Testis (tissue), 3 donors: Measurements from ENCODE around the gene MACF1. TPM values are rescaled to one million over a fixed set of nuclear protein-coding genes. Genes with fewer than 3 reads are reported as not detected.

ENCODE experiments used
- DNase-seq: peaks from one replicate; pipeline ENCODE4 v3.0.0-alpha.2; 2019
- H3K27ac ChIP-seq, 2 donors: fragments of 200-600 bp; sonication (generic); one replicate each; pipeline ENCODE4 v1.5.1; 2019
- H3K27me3 ChIP-seq: fragments of 200-600 bp; sonication (generic); one replicate; pipeline ENCODE4 v1.5.1; 2019
- H3K36me3 ChIP-seq: fragments of 200-600 bp; sonication (generic); one replicate; pipeline ENCODE4 v1.5.1; 2017; ENCODE audit warnings: low read depth; ENCODE audit errors: missing control alignments
- H3K4me1 ChIP-seq: fragments of 200-600 bp; sonication (generic); one replicate; pipeline ENCODE4 v1.5.1; 2019
- H3K4me3 ChIP-seq, 2 donors: fragments of 200-600 bp; sonication (generic); one replicate each; pipeline ENCODE4 v1.5.1; 2017 to 2019
- H3K9me3 ChIP-seq: fragments of 200-600 bp; sonication (generic); one replicate; pipeline ENCODE4 v1.5.1; 2017
- POLR2A ChIP-seq: fragments of 450-650 bp; IDR thresholded peaks from one replicate; pipeline ENCODE4 v1.6.1; 2017; ENCODE audit warnings: antibody characterized with exemption, mild to moderate bottlenecking, moderate library complexity
- WGBS, 2 donors: methylation state at CpG; one replicate each; pipeline ENCODE4 v1.1.5; 2018; 5-methylcytosine and 5-hydroxymethylcytosine counted together
- intact Hi-C: fragments of 100-400 bp; cut with DNase I; formaldehyde crosslinking; loops from one replicate; pipeline ENCODE4 v1.15.1; 2023; ENCODE audit warnings: low total_unique reads
- polyA plus RNA-seq: library from polyadenylated mRNA; stranded (reverse); fragments of 350-450 nt; fragmentation: Illumina TruSeq; extraction: RNeasy Lipid Tissue Mini Kit (QIAGEN cat#74804); gene quantifications from one replicate; pipeline ENCODE4 v1.2.3, GENCODE V29; 2014; ENCODE audit warnings: low read depth, low replicate concordance; ENCODE audit not compliant: insufficient read depth
- total RNA-seq, 2 donors: library from RNA; depleted of rRNA; stranded (reverse); fragments of >200 nt; gene quantifications; one replicate each; pipeline ENCODE4 v1.2.3, GENCODE V29; 2016
- TF ChIP-seq, protein P1 (sequence below), 3 experiments: fragments of 450-650 bp in 2 of 3; fragments of 200-600 bp in 1 of 3; sonication (generic) in 1 of 3; IDR thresholded peaks; one replicate each; pipeline ENCODE4 v1.5.1; 2016 to 2019; ENCODE audit warnings: antibody characterized with exemption in 3 of 3, mild to moderate bottlenecking in 2 of 3, moderate library complexity in 1 of 3

The MACF1 gene
- total and polyA plus RNA-seq, 3 donors from 2014 or later = 136 to 494 (median 422) TPM

DNA sequence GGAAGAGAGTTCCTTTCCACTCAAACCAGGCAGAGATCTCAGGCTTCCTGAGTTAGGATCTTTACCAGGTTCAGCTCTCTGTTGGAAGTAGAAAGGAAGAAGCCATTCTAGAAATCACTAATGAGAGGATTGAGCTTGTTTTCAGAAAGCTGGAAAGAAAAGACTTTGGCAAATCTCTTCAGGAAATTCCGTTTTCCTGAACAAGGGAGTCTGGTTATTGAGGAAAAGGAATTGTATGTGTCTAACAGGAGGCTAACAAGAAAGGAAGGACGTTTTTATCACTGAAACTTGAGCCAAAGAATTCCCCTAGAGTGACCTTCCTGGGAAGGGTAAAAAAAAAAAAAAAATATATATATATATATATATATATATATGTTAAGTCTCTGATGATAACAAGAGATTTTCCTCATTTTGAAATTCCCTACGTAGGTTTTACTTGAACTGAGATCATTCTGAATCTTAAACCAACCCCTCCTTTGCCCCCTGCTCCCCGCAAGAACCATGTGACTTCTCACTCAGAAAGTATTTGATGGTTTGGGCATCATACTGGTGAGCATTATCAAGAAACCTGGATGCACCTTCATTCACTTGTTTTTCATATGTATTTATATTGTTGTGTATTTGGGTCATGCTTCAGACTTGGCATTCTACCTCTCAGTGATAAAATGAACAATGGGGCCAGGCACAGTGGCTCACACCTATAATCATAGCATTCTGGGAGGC is 188.5 kb downstream of the MACF1 start:
- Histone ChIP-seq H3K27me3 (no peaks in the 10 kb centered on the region), H3K4me3 (no peak overlapping the region), H3K9me3 (no peaks in the 10 kb centered on the region), H3K4me1 (peaks cover 44% of the 10 kb centered on the region), H3K36me3 (no peaks in the 10 kb centered on the region), H3K27ac (peak overlapping the region; percentile 66 to 73)
- DNase-seq = no peak
- intact Hi-C loops = no loop called here
- 44 to 63% methylated on average over 4 of the region's 4 CpGs for WGBS, 2 donors
- TF ChIP-seq POLR2A = no peak
- TF ChIP-seq, protein P1, sequence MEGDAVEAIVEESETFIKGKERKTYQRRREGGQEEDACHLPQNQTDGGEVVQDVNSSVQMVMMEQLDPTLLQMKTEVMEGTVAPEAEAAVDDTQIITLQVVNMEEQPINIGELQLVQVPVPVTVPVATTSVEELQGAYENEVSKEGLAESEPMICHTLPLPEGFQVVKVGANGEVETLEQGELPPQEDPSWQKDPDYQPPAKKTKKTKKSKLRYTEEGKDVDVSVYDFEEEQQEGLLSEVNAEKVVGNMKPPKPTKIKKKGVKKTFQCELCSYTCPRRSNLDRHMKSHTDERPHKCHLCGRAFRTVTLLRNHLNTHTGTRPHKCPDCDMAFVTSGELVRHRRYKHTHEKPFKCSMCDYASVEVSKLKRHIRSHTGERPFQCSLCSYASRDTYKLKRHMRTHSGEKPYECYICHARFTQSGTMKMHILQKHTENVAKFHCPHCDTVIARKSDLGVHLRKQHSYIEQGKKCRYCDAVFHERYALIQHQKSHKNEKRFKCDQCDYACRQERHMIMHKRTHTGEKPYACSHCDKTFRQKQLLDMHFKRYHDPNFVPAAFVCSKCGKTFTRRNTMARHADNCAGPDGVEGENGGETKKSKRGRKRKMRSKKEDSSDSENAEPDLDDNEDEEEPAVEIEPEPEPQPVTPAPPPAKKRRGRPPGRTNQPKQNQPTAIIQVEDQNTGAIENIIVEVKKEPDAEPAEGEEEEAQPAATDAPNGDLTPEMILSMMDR (IDR thresholded peaks at IDR 0.05) = no peak

DNA sequence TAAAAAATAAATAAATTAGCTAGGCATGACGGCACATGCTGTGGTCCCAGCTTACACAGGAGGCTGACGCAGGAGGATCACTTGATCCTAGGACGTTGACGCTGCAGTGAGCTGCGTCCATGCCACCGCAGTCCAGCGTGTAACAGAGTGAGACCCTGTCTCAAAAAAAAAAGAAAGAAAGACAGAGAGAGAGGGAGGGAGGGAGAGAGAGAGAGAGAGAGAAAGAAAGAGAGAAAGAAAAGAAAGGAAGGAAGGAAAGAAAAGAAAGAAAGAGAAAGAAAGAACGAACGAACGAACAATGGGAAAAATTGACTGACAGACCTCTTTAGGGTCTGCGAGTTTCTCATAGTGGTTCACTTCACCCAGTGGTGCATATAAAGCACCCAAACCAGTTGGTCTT is 189.2 kb downstream of the MACF1 start:
- Histone ChIP-seq H3K36me3 (no peaks in the 10 kb centered on the region), H3K27ac (no peak overlapping the region), H3K4me1 (peaks cover 50% of the 10 kb centered on the region), H3K9me3 (no peaks in the 10 kb centered on the region), H3K27me3 (no peaks in the 10 kb centered on the region), H3K4me3 (no peak overlapping the region)
- TF ChIP-seq, protein P1 (IDR thresholded peaks at IDR 0.05) = no peak
- no peak for TF ChIP-seq POLR2A
- DNase-seq = no peak
- 85 to 97% methylated on average over 11 of the region's 11 CpGs for WGBS, 2 donors
- intact Hi-C loops = no loop called here

DNA sequence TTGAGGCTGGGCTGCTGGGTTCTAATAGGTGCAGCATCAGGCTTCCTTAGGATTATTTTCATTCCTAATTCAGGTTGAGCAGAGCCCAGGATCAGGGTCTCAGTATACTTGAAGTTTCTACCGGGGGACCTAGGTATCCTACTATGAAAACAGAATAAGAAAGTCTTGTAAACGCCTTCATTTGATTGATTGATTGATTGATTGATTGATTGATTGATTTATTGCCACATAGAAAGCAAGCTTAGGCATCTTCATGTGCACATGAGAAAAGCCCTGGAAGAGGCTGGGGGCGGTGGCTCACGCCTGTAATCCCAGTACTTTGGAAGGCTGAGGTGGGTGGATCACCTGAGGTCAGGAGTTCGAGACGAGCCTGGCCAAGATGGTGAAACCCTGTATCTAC is 189.6 kb downstream of the MACF1 start:
- Histone ChIP-seq H3K27ac (no peak overlapping the region), H3K4me1 (peaks cover 53% of the 10 kb centered on the region)

DNA sequence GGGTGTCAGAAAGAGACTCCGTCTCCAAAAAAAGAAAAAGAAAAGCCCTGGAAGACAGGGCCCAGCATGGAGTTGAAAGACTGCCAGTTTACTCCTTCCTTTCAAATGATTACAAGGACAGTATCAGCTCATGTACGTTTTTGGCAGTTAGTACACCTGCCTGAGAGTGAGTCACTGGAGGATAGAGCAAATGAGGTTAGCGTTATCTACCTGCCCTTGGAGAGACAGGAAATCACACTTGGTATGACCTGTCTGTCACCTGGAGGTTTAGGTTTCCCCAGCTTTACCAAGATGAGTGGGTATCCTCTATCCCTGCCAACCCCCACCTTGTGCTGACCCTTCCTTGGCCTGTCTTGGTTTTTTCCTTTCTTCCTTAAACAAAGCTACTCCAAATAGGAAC is 190.1 kb downstream of the MACF1 start:
- 36 to 57% methylated on average over 3 of the region's 3 CpGs for WGBS, 2 donors
- H3K4me3 ChIP-seq = no peak overlapping the region
- H3K27me3 ChIP-seq = no peaks in the 10 kb centered on the region
- H3K4me1 ChIP-seq = peaks cover 54% of the 10 kb centered on the region
- H3K36me3 ChIP-seq = no peaks in the 10 kb centered on the region
- H3K27ac ChIP-seq = peak overlapping the region in 1 of 2 donors; percentile 16
- no peak for DNase-seq
- H3K9me3 ChIP-seq = no peaks in the 10 kb centered on the region
- intact Hi-C loops = no loop called here
- TF ChIP-seq POLR2A = no peak

More for the DNA sequence above, 189.6 kb downstream of the MACF1 start:
- Histone ChIP-seq H3K36me3 (no peaks in the 10 kb centered on the region), H3K4me3 (no peak overlapping the region), H3K9me3 (no peaks in the 10 kb centered on the region), H3K27me3 (no peaks in the 10 kb centered on the region)
- DNase-seq = no peak
- TF ChIP-seq, protein P1 (IDR thresholded peaks at IDR 0.05) = no peak
- TF ChIP-seq POLR2A = no peak
- intact Hi-C loops = no loop called here
- 89 to 91% methylated on average over 6 of the region's 6 CpGs for WGBS, 2 donors

DNA sequence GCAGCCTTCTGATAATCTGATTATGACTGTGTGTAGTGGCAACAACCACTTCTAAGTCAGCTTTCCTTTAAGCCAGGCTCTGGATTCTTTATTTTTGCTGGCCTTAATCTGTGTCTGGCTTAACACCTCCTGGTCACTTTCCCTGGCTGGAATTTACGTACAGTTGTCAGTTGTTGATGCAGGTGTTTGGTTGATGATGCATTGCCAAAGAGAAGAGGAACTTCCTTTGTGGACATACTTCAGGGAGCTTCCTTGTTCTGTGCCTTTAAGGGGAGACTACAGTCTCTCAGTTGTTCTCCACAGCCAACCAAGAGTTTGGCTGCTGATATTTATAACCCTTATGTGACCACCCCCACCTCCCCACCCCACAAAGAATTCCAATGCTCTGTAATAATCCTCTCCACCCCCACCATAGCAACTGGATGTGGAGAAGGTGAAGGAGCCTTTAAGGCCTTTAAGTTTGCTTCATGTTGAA is 190.9 kb downstream of the MACF1 start:
- H3K4me3 ChIP-seq = no peak overlapping the region
- H3K27ac ChIP-seq = no peak overlapping the region
- intact Hi-C loops = no loop called here
- no peaks in the 10 kb centered on the region for H3K36me3 ChIP-seq
- H3K9me3 ChIP-seq = no peaks in the 10 kb centered on the region
- no peaks in the 10 kb centered on the region for H3K27me3 ChIP-seq
- DNase-seq = no peak
- TF ChIP-seq, protein P1 (IDR thresholded peaks at IDR 0.05) = no peak
- no peak for TF ChIP-seq POLR2A
- 17 to 44% methylated on average over 1 of the region's 1 CpG for WGBS, 2 donors
- H3K4me1 ChIP-seq = peaks cover 54% of the 10 kb centered on the region
